Germinal center (tissue), 1 donor: ENCODE results near the gene CIDEA.
"Not testable (repeated sequence)": the region's sequence is repeated elsewhere in the genome, so short reads cannot be mapped to it uniquely, and the experiment has no call there.

Experiments
- DNase-seq: peaks from one replicate; pipeline ENCODE4 v3.0.0; 2012; ENCODE audit warnings: mixed read lengths, low spot score

CIDEA gene, protein sequence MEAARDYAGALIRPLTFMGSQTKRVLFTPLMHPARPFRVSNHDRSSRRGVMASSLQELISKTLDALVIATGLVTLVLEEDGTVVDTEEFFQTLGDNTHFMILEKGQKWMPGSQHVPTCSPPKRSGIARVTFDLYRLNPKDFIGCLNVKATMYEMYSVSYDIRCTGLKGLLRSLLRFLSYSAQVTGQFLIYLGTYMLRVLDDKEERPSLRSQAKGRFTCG

DNA sequence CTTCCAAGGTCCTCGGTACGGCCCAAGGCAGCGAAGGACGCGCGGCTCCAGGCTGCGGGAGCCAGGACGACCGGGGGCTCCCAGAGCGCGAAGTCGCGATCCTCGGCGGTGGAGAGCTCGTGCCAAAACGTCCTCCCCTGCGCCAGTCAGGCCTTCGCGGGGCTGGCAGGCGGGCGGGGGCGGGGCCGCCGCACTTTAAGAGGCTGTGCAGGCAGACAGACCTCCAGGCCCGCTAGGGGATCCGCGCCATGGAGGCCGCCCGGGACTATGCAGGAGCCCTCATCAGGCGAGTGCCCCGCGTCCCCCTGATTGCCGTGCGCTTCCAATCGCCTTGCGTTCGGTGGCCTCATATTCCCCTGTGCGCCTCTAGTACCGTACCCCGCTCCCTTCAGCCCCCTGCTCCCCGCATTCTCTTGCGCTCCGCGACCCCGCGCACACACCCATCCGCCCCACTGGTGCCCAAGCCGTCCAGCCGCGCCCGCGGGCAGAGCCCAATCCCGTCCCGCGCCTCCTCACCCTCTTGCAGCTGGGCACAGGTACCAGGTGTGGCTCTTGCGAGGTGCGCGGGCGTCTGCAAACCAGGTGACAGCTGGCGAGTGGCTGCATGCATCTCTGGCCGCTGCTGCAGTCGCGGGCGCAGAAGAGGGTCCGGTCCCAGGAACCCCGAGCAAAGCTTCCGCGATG, at the start of gene CIDEA:
CIDEA (plus strand) TSS at position 226 of the 684 bp plus-strand sequence; CDS start at position 249, 23 bp downstream.
- no peak for DNase-seq

- DNase-seq: not testable (repeated sequence)
These were observed 45.6 kb upstream of the CIDEA start for GRCh38 chr18:12208296-12209153.

DNA sequence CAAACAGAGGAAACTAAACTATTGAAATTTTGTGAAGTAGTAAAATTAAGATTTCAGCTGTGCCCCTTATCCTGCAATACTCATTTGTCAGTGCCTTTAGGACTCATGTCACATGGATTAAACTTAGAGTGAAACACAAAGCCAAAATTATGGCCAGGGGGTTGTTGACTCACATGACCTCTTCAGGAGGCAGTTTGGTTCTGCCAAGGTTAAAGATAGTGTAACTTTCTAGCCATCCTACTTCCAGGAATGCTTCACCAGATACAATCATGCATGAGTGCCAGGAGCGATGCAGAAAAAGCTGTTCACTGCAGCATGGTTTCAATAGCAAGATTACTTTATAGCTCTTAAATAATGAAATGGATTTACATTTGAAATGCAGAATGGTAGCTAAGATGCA, 41.9 kb upstream of the CIDEA start:
- not testable (repeated sequence) for DNase-seq

DNA sequence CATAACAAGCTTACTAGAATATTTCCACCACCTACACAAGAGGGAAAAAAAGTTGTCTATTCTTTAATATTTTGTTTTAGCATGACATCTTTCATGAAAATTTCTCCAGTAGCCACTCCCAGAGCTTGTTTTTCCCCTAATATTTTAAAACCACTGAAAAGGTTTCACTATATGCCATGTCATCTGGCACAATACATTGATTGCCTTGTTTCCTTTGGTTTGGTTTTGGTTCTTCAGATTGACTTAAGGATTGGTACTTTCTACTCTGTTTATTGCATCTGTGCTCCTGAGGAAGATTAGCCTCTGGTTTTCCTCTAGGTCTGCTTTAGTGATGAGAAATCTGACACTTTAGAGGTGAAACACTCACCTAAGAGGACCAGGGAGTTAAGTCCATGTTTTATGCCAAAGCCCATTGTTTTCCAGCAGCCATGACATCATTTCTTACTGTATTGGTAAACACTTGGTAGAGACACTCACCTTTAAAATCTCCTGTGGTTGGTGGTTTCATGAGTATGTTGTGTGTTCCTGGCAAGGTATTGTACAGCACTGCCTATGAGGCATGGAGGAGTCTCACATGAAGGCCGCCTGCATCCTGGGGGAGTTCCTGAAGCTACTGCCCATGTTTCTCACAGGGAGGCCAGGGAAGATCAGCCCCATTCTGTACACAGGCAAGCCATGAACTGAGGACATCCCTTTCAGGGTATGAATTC, 39.7 kb upstream of the CIDEA start:
- not testable (repeated sequence) for DNase-seq

DNA sequence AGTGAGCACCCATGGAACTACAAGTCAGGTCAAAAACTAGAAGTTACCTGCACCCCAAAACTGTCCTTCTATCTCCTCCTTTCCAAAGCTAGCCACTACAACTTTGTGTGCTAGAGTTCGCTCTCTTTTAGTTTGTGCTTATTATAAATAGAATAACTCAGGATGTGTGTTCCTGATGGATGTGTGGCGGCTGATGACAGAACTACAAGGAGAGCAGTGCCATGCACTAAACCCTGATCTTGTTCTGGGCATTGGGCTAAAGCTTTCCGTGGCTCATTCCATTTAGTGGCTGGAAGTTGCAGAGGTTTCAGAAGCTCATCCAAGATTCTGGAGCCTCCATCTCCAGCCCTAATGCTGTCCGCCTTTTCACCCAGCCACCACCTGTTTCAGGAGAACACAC, 37.7 kb upstream of the CIDEA start:
- DNase-seq: not testable (repeated sequence)

- DNase-seq: not testable (repeated sequence)
These were observed 35.6 kb upstream of the CIDEA start for GRCh38 chr18:12218603-12219002.

- DNase-seq: not testable (repeated sequence)
These were observed 32.1 kb upstream of the CIDEA start for GRCh38 chr18:12222041-12222440.

GRCh38 chr18:12223326-12223725, 30.8 kb upstream of the CIDEA start:
- not testable (repeated sequence) for DNase-seq

DNA sequence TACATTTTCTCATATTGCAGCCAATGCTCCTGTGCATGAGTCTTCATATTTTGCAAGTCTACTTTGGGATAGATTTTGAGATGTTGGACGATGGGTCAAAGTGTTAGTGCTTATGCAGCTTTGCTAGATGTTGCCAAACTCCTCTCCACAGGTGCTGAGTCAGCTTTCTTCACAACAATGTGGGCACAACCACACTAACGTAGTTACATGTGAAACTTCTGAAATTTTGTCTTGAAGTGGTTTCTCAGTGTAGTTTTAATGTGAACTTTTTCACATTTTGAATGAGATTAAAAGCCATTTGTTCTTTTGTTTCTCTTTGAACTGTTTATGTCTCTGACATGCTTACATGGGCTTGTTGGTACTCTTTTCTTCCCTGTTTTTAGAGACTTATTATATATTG, 27.4 kb upstream of the CIDEA start:
- not testable (repeated sequence) for DNase-seq

DNA sequence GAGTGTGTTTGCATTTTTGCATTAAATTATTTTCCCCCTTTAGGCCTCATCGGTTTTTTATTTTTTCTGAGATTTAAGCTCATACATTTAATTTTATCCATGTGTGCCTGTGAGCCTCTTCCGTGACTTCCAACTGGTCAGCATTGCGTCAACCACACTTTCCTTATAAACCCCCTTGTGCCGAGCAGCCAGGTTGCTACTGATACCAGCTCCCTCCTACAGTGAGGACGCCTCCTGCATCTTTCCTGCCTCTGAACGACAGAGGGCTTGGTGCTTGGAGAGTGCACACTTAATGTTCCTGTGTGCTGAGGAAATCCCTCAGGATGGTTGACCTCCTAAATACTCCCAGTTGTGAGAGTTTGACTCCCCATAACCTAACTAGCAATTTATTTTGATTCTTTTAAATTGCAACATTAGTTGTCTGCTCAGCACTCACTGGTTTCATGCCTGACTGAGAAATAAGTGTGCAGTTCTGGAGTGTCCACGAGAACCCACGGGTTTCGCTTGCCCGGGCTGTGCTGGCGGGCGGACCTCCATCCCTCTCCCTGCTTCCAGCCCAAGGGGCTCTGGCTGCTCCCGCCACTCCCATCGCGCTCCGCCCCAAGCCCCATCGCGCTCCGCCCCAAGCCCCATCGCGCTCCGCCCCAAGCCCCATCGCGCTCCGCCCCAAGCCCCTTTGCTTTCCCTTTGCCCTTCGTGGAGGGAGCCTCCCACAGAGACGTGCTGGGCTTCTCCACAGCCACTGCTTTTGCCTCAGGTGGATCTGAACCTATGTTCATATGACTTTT, 26.6 kb upstream of the CIDEA start:
- DNase-seq: not testable (repeated sequence)

- DNase-seq: not testable (repeated sequence)
These were observed 25.9 kb upstream of the CIDEA start for GRCh38 chr18:12228308-12228707.

GRCh38 chr18:12230561-12230960, 23.6 kb upstream of the CIDEA start:
- not testable (repeated sequence) for DNase-seq

DNA sequence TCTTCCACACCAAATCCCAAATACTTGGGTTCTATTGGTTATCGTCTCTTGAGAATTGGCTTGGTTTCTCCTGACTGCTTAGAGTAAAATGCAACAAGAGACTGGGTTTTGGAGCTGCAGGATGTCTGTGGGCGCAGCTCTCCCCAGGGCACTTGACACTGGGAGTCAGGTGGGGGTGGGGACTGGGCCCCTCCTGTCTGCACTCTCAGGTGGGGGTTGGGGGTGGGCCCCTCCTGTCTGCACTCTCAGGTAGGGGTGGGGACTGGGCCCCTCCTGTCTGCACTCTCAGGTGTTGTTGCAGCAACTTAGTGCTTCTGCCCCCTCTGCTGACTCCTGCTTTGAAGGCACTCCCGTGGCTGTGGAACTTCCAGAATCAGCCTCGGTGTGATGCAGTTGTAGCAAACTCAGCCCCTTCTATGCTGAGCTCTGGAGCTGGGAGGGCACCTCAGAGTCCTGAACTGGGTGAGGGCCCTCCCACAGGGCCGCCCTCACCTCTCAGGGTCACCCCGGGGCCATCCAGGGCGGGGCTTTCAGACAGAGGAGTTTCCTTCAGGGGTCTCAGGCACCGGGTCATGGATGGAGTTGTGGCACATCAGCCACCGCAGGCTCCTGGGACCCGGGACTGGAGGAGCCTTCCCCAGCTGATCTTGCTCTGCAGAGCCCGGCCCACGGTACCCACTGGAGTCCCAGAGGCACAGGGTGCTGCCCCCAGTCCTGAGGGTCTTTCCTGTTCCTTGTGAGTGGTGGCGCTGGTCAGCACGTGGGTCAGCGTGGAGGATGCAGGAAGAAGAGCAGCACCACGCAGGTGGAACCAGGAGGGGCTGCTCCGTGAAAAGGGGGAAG, 22.9 kb upstream of the CIDEA start:
- no peak for DNase-seq

DNA sequence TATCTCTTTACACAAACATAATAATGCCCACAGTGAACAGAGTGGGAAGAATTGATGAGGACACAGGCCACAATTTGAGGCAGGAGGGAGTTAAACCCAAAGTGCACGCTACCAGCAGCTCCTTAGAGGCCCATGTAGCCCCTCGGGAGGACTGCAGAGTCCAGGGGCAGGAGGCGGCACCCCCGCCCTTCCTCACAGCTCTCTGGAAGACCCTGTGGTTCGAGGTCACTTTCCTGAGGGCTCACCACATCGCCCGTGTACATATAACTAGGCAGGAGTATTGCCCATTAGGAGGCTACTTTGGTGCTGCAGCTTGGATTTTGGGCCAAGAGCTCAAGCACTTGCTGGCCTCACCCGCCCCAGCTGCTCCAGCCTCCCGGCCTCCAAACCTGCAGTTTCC, 22.2 kb upstream of the CIDEA start:
- DNase-seq: no peak

- DNase-seq: no peak
These were observed 20.8 kb upstream of the CIDEA start for GRCh38 chr18:12233378-12233777.

GRCh38 chr18:12234451-12235190, 19.5 kb upstream of the CIDEA start:
- no peak for DNase-seq

GRCh38 chr18:12236141-12236540, 18.0 kb upstream of the CIDEA start:
- DNase-seq: no peak

DNA sequence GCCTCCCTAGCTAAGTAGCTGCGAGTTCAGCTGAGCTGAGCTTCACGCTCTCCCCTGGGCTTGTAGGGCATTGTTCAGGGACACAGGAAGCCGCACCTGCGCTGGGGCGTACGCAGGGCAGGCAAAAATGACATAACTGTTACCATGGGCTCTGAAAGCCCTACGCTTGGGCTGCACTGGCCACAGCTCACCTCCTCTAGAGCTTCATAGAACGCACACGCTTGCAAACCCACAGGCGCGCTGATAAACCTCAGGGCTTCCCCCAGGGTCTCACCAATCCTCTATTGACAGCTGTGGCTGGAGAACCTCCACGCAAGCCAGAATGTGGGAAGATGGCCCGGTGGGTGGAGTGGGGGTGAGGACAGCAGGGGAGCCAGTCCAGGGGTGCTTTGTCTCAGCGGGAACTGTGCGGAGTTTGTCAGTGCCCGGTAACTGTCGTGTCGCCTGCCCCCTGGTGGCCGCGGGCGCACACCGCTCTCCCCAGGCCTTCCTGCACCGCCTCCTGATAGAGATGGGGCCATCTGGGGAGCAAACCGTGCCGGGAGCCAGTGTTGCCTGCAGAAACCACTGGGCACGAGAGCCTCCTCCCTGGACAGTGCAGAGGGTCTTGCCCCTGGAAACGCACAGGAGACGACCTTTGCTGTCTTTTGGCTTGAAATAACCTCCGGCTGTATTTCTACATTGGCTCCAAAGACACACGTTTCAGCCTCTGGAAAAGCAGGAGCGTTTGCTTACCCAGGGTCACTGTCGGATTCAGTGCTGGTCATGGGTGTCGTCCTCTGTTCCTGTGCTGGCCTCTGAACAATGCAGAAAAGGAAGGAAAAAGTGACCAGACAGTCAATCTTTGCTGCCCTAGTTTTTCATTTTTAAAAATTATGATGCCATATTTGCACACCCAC, 17.0 kb upstream of the CIDEA start:
- peak; percentile 75 for DNase-seq

DNA sequence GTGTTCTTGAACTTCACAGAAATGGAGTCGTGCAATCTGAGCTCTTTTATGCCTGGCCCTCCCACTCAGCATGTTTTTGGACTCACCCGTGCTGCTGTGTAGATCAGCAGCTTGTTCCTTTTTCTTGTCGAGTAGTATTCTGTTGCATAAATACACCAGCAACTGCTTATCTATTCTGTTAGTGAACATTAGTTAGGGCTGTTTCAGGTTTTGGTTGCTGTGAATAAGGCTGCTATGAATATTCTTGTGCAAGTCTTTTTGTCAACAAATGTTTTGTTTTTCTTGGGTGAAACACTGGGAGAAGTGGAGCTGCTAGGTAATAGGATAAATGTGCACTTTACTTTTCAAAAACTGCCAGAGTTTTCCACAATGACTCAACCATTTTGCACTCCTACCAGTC, 15.3 kb upstream of the CIDEA start:
- no peak for DNase-seq
